Activated B cell treated with CpG ODN at 0.5 μM for 24 hours (primary cell): Measurements from ENCODE around the gene PAIP2B. TPM values are rescaled to one million over a fixed set of nuclear protein-coding genes. Genes with fewer than 3 reads are reported as not detected.
"Not testable (repeated sequence)": the region's sequence is repeated elsewhere in the genome, so short reads cannot be mapped to it uniquely, and the experiment has no call there.

Experiments
- ATAC-seq: fragments of 200-7000 bp; cut with Tn5 transposase; one replicate; pipeline ENCODE4 v1.10.0; 2021; ENCODE audit warnings: low read depth, mild to moderate bottlenecking, moderate library complexity
- CTCF ChIA-PET: fragments of 350-600 bp; sonication (Branson Sonifier 250); formaldehyde crosslinking; loops from one replicate; lab custom pipeline; 2021; ENCODE audit warnings: antibody characterized with exemption; lab: Charles Lee
- POLR2A ChIA-PET: fragments of 350-600 bp; sonication (Branson Sonifier 250); formaldehyde crosslinking; loops from one replicate; lab custom pipeline; 2021; ENCODE audit warnings: antibody characterized with exemption; lab: Charles Lee
- DNase-seq: peaks from one replicate; pipeline ENCODE4 v3.0.0; 2022
- H3K27ac Mint-ChIP-seq: one replicate; pipeline ENCODE4 v1.8.0; 2020; ENCODE audit warnings: mixed read lengths
- H3K27me3 Mint-ChIP-seq: one replicate; pipeline ENCODE4 v1.8.0; 2021; ENCODE audit warnings: mixed read lengths
- H3K36me3 Mint-ChIP-seq: one replicate; pipeline ENCODE4 v1.8.0; 2021; ENCODE audit warnings: low read depth, mixed read lengths
- H3K4me1 Mint-ChIP-seq: one replicate; pipeline ENCODE4 v1.8.0; 2021; ENCODE audit warnings: mixed read lengths
- H3K4me3 Mint-ChIP-seq: one replicate; pipeline ENCODE4 v1.8.0; 2020; ENCODE audit warnings: mild to moderate bottlenecking, mixed read lengths
- H3K9me3 Mint-ChIP-seq: one replicate; pipeline ENCODE4 v1.8.0; 2020; ENCODE audit warnings: mixed read lengths
- CTCF ChIP-seq: fragments of 200-600 bp; IDR thresholded peaks from one replicate; pipeline ENCODE4 v1.8.0; 2022; ENCODE audit warnings: antibody characterized with exemption, mild to moderate bottlenecking
- intact Hi-C: fragments of 100-400 bp; cut with micrococcal nuclease; formaldehyde crosslinking; loops from one replicate; pipeline ENCODE4 v1.15.1; 2024
- total RNA-seq: library from RNA; stranded (reverse); gene quantifications from 2 replicates; pipeline ENCODE4 v1.2.3, GENCODE V29; 2022

PAIP2B gene
- total RNA-seq, 1 donor from 2014 or later: 3.7 TPM

- DNase-seq (no peak), ATAC-seq (peak; percentile 70)
- H3K36me3 Mint-ChIP-seq: no peaks in the 10 kb centered on the region
- no peak for TF ChIP-seq CTCF
- intact Hi-C loops: loop anchor here (1.0 kb wide), 1 partner anchor 9 kb away; the partner anchor contains the start of gene PAIP2B
- H3K4me3 Mint-ChIP-seq: peak overlapping the region; percentile 1
- H3K27me3 Mint-ChIP-seq: peaks cover 8% of the 10 kb centered on the region
- peaks cover 27% of the 10 kb centered on the region for H3K4me1 Mint-ChIP-seq
- CTCF ChIA-PET: interaction anchor here (1.3 to 1.7 kb wide), 2 partner anchors 9 to 63 kb away, joined by 3 to 7 read pairs; partner anchors contain the start of gene PAIP2B
- peak overlapping the region; percentile 47 for H3K27ac Mint-ChIP-seq
- POLR2A ChIA-PET: interaction anchor here (0.6 to 1.4 kb wide), 4 partner anchors 9 to 256 kb away, joined by 3 to 15 read pairs (median 4); partner anchors contain the start of gene PAIP2B
- H3K9me3 Mint-ChIP-seq: peaks cover 4% of the 10 kb centered on the region
Observed at GRCh38 chr2:71235930-71236587, 9.2 kb upstream of the PAIP2B start.

- ATAC-seq, H3K9me3 Mint-ChIP-seq, CTCF ChIA-PET, intact Hi-C loops, H3K27me3 Mint-ChIP-seq, H3K4me3 Mint-ChIP-seq, H3K27ac Mint-ChIP-seq, H3K36me3 Mint-ChIP-seq, DNase-seq: not testable (repeated sequence)
- H3K4me1 Mint-ChIP-seq: peaks cover 23% of the 10 kb centered on the region
- POLR2A ChIA-PET: interaction anchor here (1.0 kb wide), 1 partner anchor 103 kb away, joined by 3 read pairs; the partner anchor contains the start of genes MCEE and MPHOSPH10
Observed at GRCh38 chr2:71233072-71233471, 6.2 kb upstream of the PAIP2B start.

- ChIA-PET POLR2A (interaction anchor here (0.8 to 2.7 kb wide), 8 partner anchors 10 to 933 kb away, joined by 3 to 22 read pairs (median 8); partner anchors contain the start of genes MCEE, MPHOSPH10, NAGK and SNRPG), CTCF (interaction anchor here (1.2 to 2.3 kb wide), 3 partner anchors 10 to 105 kb away, joined by 3 to 7 read pairs (median 3); partner anchors contain the start of gene ZNF638)
- H3K4me1 Mint-ChIP-seq: peaks cover 28% of the 10 kb centered on the region
- intact Hi-C loops: loop anchor here (5.0 kb wide), 1 partner anchor 1584 kb away; the partner anchor contains the start of gene AAK1
- H3K4me3 Mint-ChIP-seq: peak overlapping the region; percentile 99
- peak overlapping the region; percentile 95 for H3K27ac Mint-ChIP-seq
- ATAC-seq (no peak), DNase-seq (peak; percentile 46)
- H3K36me3 Mint-ChIP-seq: peaks cover 9% of the 10 kb centered on the region
- H3K27me3 Mint-ChIP-seq: peaks cover 8% of the 10 kb centered on the region
- no peaks in the 10 kb centered on the region for H3K9me3 Mint-ChIP-seq
- no peak for TF ChIP-seq CTCF
Observed at GRCh38 chr2:71226096-71226964, 573 bp downstream of the PAIP2B start.

- Mint-ChIP-seq H3K9me3 (no peaks in the 10 kb centered on the region), H3K36me3 (peaks cover 9% of the 10 kb centered on the region), H3K27ac (peak overlapping the region; percentile 0), H3K27me3 (peaks cover 1% of the 10 kb centered on the region), H3K4me1 (peaks cover 35% of the 10 kb centered on the region), H3K4me3 (no peak overlapping the region)
- TF ChIP-seq CTCF: no peak
- ChIA-PET POLR2A (interaction anchor here (0.9 kb wide), 1 partner anchor 12 kb away, joined by 3 read pairs; no protein-coding TSS in a partner anchor), CTCF (interaction anchor here (1.2 kb wide), 1 partner anchor 107 kb away, joined by 3 read pairs; the partner anchor contains the start of gene ZNF638)
- no peak for ATAC-seq
- intact Hi-C loops: loop anchor here (1.0 to 5.0 kb wide), 2 partner anchors 285 to 1583 kb away; partner anchors contain the start of gene AAK1
- no peak for DNase-seq
Observed at GRCh38 chr2:71224935-71225334, 2.0 kb downstream of the PAIP2B start.

GRCh38 chr2:71224457-71224856 is 2.4 kb downstream of the PAIP2B start:
- H3K27me3 Mint-ChIP-seq: no peaks in the 10 kb centered on the region
- ChIA-PET POLR2A (no interaction called here), CTCF (interaction anchor here (1.0 kb wide), 1 partner anchor 285 kb away, joined by 3 read pairs; no protein-coding TSS in a partner anchor)
- DNase-seq: no peak
- no peak for TF ChIP-seq CTCF
- no peak overlapping the region for H3K4me3 Mint-ChIP-seq
- H3K9me3 Mint-ChIP-seq: no peaks in the 10 kb centered on the region
- H3K36me3 Mint-ChIP-seq: peaks cover 9% of the 10 kb centered on the region
- peak overlapping the region; percentile 0 for H3K27ac Mint-ChIP-seq
- no peak for ATAC-seq
- H3K4me1 Mint-ChIP-seq: peaks cover 38% of the 10 kb centered on the region
- intact Hi-C loops: loop anchor here (1.0 kb wide), 1 partner anchor 286 kb away; no protein-coding TSS in a partner anchor
